Islet precursor cell (in vitro differentiated cells): Measurements from ENCODE around the gene FMNL3.

ENCODE experiments used
- DNase-seq: peaks from one replicate; pipeline ENCODE4 v3.0.0-alpha.2; 2018

The FMNL3 gene

DNA sequence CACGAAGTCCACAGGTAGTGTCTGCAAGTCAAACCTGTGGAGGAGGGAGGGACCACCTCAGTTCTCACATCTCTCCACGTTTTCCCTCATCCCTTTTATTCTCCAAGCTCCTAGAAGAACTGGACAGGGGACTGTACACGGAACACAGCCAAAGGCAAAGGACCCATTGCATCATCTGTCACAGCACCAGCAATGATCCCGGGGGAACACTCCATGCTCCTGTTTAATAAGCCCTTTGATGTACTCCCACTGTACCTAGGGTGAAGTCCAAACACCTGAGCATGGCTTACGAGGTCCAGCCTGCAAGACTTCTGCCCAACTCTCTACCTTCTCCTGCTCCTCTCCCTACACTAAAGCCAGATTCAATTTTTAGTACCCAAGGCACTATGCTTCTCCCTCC, 57.3 kb downstream of the FMNL3 start:
- no peak for DNase-seq

DNA sequence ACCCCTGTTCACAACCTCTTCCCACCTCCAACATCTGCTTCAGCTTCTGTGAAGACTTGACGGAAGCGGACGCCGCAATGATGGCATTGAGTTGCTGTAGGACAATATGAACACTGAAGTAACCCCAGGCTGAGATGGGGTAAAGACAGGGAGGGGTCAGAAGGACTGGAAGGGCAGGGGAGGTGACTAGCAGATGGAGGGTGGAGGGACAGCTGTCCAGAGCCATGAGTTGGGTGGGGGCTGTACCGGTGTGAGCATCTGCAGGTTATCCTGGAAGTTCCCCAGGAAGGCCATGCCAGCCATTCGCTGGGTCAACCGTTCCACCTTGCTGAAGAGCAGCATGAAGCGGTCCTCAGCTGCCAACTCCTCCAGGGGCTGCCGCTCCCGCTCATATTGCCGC, 57.8 kb downstream of the FMNL3 start:
- no peak for DNase-seq

DNA sequence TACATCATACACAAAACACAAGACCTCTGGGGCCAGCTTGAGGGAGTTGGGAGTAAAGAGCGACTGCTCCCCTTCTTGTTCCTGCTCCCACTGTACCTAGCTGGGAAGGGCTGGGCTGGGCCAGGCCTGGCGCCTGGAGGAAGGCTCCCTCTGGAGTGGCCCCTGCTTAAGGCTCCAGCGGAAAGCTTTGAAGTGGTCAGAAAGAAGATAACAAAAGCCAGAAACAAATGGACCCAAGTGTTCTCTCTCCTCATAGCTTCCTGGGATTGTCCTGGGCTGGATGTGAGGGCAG, 58.5 kb downstream of the FMNL3 start:
- no peak for DNase-seq

DNA sequence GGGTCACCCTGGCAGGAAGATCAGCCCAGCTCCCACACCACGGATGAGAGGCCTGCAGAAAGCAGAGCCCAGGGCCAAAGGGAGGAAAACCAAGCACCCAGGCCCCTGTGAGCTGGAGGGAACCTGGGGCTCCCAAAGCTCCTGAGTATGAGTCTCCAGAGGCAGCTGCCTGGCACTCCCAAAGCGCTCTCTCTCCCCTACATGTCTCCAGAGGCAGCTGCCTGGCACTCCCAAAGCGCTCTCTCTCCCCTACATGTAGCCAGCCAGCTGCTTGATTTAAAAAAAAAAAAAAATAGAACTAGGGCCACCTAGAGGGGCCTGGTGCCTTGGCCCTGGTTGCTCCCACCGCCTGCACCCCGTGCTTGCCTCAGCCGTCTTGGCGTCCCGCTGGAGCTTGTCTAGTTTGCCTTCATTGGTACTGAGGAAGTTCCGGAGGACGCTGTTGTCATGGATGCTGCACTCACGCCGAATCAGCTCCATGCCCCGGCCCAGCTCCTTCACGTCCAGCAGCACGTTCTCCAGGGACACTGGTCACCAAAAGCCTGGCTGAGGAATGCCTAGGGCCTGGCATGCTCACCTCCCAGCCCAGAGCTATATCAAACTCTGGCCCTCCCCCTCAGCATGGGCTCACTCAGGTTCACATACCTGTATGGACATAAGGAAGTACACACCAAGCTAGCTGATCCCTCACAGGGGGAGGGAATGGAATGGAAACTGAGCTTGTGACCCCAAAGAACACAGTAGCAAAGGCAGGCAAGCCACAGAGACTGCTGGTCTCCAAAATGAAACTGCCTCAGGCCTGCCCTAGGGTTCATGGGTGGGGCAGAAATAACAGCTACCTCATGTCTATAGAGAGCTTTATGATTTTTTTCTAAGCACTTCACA, 59.1 kb downstream of the FMNL3 start:
- no peak for DNase-seq

DNA sequence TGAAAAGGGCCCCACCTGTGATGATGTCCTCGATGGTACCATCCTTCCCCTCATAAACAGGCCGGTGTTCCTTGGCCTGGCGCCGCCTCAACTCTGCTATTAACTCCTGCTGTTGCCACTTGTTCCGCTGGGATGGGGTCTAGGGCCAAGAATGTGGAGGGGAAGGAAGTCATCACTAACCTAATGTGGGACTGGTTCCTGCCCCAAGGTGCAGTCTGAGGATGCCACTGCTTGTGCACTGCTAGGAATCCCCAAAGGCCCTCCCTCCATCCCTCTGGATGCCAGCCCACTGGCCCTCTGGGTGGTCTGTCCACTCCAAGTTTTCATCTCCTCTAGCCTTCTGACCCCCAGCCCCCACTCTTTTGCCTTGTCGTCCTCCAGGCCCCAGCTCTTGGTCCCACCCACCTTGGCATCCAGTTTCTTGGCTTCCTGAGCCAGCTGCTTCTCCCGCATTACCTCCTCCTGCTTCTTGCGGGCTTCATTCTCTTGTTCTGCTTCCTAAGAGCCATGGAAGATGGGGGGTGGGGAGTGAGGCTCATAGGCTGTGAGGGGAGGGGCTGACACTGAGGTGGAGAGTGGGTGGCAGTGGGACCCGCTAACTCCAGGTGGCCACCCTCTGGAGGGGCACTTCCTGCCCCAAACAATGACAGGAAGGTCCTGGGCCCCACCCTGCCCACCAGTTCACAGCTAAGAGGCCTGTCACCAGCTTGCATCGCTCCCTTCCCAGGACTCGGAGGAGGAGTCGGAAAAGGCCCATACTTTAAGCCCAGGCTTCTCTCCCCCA, 60.1 kb downstream of the FMNL3 start:
- no peak for DNase-seq

DNA sequence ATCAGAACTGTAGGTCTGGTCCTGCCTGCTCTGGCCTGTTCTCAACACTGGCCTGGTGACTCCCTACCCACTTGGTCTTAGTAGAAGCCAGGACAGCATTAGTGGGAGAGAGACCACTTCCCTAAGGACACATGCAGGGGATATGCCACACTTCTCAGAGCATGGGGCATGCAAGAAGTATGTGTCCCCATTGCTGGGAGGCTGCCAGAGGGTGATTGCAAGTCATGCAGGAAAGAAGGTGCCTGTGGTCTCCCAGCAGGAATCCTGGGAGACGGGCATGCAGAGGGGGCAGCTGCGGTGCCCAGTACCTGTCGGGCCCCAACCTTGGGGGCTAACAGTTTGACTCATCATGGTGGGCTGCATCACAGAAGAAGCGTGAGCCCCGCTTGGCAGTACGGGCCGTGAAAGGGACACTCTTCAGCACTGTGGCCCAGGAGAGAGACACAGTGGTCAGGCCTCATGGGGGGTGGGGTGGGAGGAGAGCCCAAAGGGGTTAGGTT, 60.8 kb downstream of the FMNL3 start:
- DNase-seq = no peak

DNA sequence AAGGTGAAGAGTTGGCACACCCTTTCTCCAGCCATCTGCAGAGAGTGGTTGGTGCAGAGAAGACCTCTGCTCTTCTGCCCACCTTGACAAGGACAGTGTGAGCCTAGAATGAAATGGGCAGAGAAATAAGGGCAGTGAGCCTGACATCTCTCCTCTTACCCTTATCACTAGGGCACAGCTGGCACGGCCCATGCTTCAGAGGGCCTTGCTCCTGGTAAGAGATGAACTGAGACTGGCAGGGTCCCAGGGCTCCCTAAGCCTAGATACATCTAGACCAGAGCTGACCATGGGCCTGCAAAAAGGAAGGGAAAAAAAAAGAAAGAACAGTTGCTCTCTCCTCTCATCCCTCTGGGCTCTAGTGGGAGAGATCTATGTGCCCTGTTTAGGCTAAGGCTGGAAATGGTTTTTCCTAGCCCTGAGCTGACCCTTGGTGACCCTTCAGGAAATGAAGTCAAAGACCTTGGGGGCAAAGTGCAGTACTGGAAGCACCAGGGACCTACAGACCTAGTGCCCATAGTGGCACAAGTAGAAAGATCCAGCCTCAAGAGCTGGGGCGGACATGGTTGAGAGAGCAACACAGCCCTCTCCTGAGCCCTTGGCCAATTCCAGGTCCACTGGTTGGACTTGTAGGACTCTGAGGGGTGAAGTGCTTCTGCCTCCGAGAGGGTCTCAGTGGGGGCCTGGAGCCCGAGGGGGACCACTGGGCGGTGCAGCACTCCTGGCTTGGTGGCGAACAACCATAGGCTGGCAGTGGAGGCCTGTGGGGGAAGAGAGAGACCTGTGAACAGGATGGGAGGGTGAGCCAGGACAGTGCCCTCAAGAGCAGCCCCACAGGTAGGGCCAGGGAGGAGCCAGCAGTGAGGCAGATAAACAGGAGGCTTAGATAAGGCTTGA, 61.8 kb downstream of the FMNL3 start:
- DNase-seq = peak; percentile 48

DNA sequence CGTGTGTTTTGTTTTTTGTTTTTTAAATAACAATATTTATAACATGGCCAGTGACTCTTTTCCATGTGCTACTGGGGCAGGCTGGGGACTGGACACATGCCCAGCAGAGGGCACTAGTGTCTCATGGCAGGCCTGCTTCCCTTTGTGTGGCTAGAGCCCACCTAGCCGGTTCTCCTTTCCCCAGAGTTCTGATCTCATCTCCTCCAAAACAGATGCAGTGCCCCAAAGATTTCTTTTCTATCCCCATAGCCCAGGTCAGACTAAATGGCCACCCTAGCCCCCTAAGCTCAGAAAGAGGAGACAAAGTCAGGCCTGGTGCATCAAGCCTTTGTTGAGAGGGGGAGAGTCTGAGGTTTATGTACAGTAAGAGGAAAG, 62.6 kb downstream of the FMNL3 start:
- peak; percentile 88 for DNase-seq

DNA sequence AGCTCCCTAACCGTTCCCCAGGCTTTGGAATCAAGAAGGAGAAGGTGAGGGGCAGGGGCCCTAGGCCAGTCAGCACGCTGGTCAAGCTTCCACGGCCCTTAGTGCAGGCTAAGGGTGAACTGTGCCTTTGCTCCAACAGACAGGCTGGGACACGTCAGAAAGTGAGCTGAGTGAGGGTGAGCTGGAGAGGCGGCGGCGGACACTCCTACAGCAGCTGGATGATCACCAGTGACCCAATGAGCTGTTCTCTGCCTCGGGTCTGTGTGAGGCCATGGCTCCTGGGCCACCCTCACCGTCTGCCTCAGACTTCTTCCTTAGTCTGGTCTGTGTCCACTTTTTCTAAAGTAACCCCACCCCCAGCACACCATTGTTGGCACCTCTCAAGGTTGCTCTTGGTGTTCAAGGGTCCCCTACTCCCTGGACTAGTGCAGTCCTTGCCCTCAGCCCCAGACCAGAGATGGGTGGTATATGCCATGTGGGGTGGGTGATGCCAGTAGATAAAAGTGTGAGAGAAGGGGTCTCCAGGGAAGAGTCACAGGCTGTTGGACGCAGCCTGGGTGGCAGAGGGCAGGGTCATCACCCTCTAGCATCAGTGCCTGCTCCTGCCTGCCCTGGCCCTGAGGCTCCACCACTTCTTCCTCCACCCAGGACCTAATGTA, 63.1 kb downstream of the FMNL3 start:
- peak; percentile 59 for DNase-seq

DNA sequence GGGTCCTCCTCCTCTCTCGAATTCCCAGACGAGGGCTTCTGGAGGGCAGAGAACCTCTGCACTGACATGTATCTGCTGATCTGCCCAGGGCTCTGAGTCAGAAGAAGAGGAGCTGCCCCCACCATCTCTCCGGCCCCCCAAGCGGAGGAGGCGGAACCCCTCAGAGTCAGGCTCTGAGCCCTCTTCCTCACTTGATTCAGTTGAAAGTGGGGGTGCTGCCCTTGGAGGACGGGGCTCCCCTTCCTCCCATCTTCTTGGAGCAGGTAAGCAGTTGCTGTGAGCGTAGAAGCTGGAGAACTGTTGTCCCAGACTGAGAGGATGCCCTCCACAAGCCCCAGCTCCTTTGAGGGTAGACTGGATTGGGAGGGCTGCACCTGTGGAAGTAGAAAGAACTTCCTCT, 64.1 kb downstream of the FMNL3 start:
- DNase-seq = peak; percentile 54

DNA sequence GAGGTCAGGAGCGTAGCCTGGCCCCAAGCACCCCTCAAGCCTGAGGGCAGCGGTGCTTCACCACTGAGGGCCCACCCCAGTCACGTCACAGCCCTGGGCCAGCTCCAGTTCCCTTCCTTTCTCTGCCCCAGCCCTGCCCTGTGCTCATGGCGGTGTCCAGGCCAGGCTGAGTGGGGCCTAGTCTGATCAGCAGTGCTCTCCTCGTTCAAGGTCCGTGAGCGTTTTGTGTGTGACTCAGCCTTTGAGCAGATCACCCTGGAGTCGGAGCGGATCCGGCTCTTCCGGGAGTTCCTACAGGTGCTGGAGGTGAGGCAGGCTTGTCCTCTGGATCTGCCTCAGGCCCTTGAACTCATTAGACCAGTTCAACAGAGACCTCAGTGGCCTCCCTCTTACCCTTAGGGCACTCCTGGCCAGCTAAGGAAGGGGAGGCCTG, 64.8 kb downstream of the FMNL3 start:
- DNase-seq = peak; percentile 97

DNA sequence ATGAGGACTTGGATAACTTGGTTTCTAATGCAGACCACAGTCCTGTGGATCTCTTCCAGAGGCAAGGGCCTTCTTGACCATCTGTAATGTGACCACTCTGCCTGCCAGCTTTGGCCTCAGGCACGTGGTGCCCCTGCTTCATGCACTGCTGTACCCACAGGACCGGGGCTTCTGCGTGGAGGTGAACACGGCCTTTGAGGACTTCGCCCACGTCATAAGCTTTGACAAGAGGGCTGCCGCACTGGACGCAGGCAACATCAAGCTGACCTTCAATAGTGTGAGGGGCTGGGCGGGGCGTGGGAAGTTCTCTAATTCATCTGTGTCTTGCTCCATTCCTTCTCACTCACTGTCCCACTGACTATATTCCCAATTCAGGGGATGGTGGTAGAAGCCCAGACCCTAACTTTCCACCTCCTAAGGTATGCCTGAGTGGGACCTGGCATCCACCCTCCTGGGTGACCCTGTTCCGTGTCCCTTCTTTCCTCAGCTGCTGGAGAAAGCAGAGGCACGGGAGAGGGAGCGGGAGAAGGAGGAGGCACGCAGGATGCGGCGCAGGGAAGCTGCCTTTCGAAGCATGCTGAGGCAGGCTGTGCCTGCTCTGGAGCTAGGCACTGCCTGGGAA, 65.3 kb downstream of the FMNL3 start:
- peak; percentile 50 for DNase-seq

DNA sequence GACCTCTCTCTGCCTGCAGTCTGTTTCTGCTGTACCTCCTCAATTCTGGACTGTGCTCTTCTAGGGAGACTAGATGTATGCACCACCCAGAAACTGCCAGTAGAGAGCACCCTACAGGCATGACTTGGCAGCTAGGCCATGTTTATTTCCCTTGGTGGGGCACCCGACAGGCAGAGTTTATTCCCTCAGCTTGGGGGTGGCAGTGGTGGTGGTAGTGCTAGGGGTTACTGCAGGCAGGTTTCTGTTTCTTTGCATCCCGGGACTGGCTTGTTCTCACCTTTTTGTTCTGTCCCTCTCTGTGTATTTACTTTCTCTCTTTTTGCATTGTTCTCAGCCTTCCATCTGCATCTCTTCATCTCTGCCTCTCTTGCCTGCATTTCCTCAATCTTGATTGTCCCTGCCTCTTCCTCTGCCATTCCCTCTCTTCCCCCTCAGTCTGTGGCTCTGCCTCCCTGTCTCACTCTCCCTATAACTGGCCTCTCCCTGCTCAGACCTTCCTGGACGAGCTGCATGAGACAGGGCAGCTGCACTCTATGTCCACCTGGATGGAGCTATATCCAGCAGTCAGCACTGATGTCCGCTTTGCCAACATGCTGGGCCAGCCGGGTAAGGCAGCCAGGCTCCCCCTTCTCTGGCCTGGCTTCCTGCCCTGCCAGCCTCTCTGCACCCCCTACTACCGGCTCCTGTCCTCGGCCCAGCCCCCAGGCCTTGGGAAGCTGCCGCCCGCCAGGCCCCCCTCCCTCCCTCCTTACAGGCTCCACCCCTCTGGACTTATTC, 70.0 kb downstream of the FMNL3 start:
- peak; percentile 89 for DNase-seq

DNA sequence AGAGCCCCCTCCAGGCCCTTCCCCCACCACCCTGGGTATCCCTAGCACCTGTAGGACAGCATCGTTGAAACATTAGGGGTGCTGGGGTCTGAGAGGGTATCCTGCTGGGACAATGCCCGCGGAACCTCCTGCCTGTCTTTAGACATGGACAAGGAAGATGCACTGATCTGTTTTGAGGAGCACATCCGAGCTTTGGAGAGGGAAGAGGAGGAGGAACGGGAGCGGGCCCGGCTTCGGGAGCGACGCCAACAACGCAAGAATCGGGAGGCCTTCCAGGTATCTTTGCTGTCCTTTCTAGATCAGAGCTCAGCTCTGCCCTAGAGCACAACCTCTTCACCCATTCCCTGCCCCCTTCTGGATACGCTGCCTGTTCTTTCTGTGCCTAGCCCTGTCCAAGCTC, 70.6 kb downstream of the FMNL3 start:
- peak; percentile 46 for DNase-seq

DNA sequence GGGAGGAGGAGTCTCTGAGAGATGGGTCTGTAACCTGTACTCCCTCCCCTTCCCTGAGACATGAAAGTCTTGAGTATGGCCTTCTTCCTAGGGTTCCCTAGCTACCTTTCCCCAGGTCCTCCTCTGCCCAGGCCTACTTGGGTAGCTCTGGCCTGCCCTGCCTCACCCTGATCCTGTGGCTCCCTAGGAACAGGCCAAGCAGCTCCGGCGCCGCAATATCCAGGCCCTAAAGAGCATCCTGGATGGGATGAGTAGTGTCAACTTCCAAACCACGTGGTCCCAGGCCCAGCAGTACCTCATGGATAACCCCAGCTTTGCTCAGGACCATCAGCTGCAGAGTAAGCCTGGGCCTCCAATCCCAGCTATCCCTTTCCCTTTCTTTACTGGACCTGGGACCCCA, 71.5 kb downstream of the FMNL3 start:
- peak; percentile 45 for DNase-seq

DNA sequence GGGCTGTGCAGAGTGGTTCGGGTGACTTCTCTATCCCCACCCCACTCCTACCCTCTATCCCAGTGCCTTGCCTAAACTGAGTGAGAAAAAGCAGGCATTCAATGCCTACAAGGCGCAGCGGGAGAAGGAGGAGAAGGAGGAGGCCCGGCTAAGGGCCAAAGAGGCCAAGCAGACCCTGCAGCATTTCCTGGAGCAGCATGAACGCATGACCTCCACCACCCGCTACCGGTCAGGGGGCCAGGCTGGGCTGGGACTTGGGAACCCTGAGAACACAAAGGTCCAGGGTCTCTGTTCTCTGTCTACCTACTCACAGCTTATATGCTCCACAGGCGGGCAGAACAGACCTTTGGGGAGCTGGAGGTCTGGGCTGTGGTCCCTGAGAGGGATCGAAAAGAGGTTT, 72.2 kb downstream of the FMNL3 start:
- DNase-seq = peak; percentile 52

DNA sequence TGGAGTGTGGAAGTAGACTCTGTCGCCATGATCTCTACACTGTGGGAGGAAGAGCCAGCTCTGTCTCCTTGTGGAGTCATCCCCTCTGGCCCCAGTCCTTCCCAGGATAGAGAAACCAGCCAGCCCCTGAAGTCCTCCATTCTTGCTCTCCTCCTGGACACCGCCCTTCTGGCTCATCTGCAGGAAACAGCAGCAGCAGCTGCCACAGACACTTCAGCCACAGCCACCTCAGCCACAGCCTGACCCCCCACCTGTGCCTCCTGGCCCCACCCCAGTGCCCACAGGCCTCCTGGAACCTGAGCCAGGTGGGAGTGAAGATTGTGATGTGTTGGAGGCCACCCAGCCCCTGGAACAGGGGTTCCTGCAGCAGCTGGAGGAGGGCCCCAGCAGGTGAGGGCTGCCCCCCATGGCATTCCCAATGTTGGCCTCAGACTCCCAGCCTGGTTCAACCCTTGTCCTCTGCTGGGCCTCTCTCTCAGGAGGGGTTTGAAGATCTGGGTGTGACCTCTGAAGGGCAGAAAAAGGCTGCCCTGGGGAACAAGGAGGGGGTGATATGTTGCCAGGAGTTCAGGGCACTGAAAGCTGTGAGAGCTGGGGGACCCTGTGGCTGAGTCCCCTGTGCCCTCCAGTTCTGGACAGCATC, 73.4 kb downstream of the FMNL3 start:
- DNase-seq = peak; percentile 50

DNA sequence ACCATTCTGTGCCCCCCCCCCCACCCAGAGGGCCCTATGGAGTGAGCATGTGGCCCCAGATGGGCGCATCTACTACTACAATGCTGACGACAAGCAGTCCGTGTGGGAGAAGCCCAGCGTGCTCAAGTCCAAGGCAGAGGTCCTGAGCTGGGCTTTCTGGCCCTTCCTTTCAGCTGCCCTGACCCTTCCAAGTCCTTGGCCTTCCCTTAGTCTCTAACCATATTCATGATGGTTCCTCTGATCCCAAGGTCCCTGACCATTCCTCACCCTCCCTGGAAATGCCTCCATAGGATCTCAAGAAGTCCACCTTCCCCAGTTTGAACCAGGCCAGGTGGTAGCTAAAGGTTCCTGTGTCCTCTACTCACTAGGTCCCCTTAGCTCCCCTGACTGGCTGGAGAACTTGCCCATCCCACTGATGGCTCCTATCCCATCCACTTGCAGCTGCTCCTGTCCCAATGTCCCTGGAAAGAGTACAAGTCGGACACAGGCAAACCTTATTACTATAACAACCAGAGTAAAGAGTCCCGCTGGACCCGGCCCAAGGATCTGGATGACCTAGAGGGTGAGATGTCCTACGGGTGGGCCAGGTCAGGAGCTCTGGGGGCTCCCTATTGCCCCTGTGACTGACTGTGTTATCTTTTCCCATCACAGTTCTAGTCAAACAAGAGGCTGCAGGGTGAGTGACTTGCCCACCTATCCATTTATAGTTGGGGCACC, 74.1 kb downstream of the FMNL3 start:
- DNase-seq = peak; percentile 46

DNA sequence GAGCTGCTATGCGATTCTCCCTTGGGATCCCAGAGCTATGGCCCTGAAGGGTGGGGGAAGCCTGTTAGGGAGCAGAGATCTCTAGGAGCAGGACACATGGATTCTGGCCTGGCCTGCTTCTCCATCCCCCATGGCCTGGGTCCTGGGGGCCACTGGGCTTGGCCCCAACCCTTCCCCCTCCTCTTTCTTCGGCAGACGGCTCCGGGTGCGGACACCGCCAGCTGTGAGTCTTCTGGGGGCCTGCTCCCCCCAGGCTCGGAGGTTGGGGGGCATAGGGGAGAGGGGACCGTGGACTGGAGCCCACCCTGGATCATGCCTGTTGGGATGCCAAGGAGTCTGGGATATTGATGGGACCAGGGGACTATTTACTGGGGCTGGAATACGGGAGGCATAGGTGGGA, 74.8 kb downstream of the FMNL3 start:
- DNase-seq = no peak

DNA sequence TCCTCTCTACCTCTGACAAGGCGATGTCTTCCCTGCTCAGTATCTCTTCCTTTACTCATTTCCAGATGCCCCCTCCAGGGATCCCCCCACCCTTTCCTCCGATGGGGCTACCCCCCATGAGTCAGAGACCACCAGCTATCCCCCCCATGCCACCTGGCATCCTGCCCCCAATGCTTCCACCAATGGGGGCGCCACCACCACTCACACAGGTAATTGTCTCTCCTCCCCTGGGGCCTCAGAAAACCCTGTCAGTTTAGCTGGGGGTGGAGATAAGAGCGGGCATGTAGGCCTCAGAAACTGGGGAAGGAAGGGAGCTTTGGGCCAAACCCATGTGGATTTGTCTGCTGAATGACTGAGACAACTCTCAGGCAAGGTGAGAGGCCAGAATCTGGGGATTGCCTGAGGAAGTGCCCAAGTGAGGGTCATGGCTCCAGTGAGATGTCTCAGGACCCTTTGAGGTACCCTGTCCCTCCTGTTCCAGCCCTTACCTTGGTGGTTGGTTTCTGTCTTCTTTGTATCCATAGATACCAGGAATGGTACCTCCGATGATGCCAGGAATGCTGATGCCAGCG, 75.8 kb downstream of the FMNL3 start:
- no peak for DNase-seq
